KOPT-K1 (cell line): ENCODE measurements around the gene WDR11.

ENCODE experiments used
- H3K27ac ChIP-seq: fragments of 200-600 bp; sonication (generic); 2 replicates; pipeline ENCODE4 v1.5.1; 2016; ENCODE audit warnings: antibody characterized with exemption, mild to moderate bottlenecking, low read depth, low read length; ENCODE audit not compliant: poor library complexity, severe bottlenecking
- H3K36me3 ChIP-seq: fragments of 200-600 bp; sonication (generic); 2 replicates; pipeline ENCODE4 v1.5.1; 2017; ENCODE audit warnings: antibody characterized with exemption, mild to moderate bottlenecking, low read length, moderate library complexity; ENCODE audit not compliant: insufficient read depth
- H3K9me3 ChIP-seq: fragments of 200-600 bp; sonication (generic); 2 replicates; pipeline ENCODE4 v1.5.1; 2017; ENCODE audit warnings: antibody characterized with exemption, low read length, mild to moderate bottlenecking; ENCODE audit not compliant: insufficient read depth, poor library complexity, severe bottlenecking

Gene WDR11

DNA sequence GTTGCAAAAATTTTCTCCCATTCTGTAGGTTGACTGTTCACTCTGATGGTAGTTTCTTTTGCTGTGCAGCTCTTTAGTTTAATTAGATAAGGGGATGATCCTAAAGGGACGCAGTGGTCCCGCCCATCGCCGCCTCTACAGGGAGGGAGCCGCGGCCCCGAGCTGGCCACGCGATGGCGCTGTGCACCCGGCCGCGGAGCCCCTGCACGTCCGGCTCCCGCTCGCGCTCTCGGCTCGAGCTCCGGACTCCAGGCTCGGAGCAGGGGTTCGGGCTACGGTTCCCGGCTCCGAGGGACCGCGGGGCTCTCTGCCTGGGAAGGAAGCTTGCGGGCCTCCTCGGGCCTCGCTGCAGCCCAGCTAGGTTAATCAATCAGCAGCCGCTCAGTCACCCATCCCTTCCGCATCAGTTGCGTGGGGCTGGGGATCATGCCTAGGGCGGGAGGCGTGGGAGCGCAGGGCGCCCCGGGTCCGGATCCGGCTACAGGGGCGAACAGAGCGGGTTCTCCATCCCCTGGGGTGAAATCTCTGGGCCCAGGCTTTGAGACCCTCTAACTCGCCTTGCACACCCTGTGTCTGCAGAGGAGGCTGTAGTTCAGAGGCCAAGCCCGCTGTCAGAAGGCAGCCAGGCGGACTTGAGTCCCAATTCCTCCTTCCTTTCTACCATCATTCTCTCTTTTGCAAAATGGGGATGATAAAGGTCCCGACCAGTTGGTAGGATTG lies 97.9 kb downstream of the WDR11 start:
- Histone ChIP-seq H3K36me3 (no peaks in the 10 kb centered on the region), H3K9me3 (peaks cover 19% of the 10 kb centered on the region), H3K27ac (no peak overlapping the region)

DNA sequence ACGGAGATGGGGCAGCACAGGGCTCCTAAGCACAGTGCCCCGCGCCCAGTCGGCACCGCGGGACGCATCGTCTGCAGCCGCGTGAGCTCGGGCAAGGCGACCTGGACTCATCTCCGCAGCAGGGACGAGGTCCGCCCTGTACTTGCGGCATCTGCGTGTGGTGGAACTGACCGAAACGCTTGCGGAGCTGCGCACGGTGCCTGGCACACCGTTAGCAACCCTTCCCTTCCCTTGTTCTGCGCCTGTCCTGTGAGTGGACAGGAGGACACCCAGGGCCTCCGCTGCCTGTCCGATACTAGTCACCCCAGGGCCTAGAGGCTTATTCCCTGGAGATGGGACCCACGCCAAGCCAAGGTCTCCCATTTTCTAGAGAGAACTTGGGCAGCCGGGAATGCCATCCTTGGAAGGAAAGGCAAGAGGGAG lies 98.5 kb downstream of the WDR11 start:
- H3K27ac ChIP-seq = no peak overlapping the region
- H3K36me3 ChIP-seq = no peaks in the 10 kb centered on the region
- peaks cover 20% of the 10 kb centered on the region for H3K9me3 ChIP-seq

DNA sequence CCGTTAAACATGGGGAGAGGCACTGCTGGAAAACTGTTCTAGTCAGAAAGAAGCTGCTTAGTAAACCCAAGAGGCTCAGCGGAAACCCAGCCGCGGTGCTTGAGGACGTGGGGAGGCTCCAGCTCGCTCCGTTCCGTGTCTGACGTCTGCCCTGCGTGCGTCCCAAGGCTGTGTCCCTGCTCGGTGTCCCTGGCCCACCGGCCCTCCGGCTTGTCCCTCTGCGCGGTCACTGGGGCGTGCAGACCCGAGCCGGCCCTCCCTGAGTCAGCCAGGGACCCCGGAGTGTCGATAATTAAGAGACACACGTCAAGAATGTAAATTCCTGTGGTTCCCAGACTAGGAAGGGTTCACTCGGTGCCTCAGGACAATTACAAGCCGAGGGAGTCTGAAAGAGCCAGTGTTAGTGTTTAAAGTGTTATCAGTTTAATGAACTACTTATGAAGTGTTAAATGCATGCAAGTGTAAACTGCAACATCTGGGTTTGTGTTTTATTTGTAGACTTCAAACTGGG lies 98.9 kb downstream of the WDR11 start:
- H3K27ac ChIP-seq = no peak overlapping the region
- no peaks in the 10 kb centered on the region for H3K36me3 ChIP-seq

DNA sequence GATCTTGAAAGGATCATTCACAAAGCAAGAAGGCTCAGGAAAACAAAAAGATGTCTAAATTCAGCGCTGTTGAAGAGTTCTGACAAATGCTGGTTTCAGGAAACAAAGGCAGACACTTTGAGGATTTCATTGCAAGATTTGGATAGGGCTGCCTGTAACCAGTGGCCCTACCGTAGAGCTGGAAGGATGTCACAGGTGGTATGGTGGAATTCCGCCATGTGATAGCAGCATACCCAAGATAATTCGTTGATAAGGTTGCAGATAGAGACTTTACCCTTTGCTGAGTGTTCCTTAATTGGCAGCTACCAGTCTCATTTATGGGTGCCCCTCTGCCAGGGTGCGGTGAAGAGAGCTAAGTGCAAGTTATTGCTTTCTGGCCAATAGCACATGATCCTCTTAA lies 100.1 kb downstream of the WDR11 start:
- Histone ChIP-seq H3K36me3 (no peaks in the 10 kb centered on the region), H3K9me3 (peaks cover 20% of the 10 kb centered on the region), H3K27ac (no peak overlapping the region)

More for the DNA sequence above, 98.9 kb downstream of the WDR11 start:
- H3K9me3 ChIP-seq = peaks cover 20% of the 10 kb centered on the region

DNA sequence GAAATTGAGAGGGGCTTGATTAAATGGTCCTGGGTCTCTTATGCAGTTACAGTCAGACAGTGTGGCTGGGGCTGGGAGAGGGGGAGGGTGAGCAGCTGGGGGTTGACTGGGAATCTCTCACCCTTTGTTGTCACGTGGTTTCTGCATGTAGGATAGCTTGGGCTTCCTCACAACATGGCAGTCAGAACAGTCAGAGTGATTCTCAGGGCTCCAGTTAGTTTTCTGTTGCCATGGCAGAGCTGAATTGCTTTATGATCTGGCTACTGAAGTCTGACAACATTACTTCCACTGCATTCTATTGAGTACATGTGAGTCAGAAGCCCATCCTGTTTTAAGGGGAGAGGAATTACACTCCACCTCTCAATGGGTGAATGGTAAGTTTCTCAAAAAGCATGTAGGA lies 102.7 kb downstream of the WDR11 start:
- Histone ChIP-seq H3K9me3 (peaks cover 18% of the 10 kb centered on the region), H3K27ac (no peak overlapping the region), H3K36me3 (no peaks in the 10 kb centered on the region)
